ENCODE results near the gene SHD. TPM values are rescaled to one million over a fixed set of nuclear protein-coding genes. Genes with fewer than 3 reads are reported as not detected.

SHD gene
- total RNA-seq, 1 experiment from 2014 or later: 0.46 TPM

DNA sequence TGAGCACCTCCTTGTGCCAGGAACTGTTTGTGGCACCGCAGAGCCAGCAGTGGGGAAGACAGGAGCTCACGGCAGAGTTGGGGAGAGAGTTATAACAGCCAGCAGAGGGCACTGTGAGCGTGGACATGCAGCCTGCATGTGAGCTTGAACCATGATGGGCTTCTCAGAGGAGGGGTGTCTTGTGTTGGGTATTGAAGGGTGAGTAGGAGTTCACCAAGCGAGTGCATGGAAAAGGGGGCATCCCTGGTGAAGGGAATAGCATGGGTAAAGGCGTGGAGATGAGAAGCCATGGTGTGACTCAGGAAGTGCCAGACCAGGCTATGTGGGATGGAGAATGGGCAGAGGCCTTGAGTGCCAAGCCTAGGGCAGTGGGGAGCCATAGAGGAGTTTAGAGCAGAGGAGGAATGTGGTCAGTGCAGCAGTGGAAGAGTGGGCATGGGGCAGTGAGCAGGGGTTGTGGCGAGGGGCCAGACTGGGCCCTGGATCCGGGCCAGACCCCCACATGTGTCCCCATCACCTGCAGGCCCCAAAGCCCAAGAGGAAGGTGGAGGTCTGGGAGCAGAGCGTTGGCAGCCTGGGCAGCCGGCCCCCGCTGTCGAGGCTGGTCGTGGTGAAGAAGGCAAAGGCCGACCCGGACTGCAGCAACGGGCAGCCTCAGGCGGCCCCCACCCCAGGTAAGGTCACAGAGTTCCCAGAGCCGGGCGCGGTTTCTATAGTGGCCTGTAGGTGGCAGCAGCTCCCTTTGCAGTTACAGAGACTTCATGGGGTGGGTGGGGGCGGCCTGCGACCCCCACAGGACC is 11.8 kb upstream of the SHD start:
- Histone ChIP-seq H3K27me3 (ENCODE audit: control insufficient read depth, insufficient read depth, low read length) (no peaks in the 10 kb centered on the region), H3K4me3 (ENCODE audit: low read depth in 2 of 2, low read length in 2 of 2) (no peak overlapping the region), H3K4me1 (ENCODE audit: control insufficient read depth, insufficient read depth, low read length) (no peaks in the 10 kb centered on the region), H3K36me3 (ENCODE audit: control insufficient read depth, insufficient read depth, low read length) (no peaks in the 10 kb centered on the region), H3K27ac (ENCODE audit: low read length) (no peak overlapping the region), H3K9me3 (ENCODE audit: control insufficient read depth, insufficient read depth, low read depth, low read length) (no peaks in the 10 kb centered on the region)
- ChIA-PET CTCF (interaction anchor here (0.6 to 1.7 kb wide), 12 partner anchors 17 to 1051 kb away, joined by 3 to 15 read pairs (median 4); partner anchors contain the start of genes MPND, STAP2 and YJU2), POLR2A (no interaction called here)
- TF ChIP-seq, protein P1, sequence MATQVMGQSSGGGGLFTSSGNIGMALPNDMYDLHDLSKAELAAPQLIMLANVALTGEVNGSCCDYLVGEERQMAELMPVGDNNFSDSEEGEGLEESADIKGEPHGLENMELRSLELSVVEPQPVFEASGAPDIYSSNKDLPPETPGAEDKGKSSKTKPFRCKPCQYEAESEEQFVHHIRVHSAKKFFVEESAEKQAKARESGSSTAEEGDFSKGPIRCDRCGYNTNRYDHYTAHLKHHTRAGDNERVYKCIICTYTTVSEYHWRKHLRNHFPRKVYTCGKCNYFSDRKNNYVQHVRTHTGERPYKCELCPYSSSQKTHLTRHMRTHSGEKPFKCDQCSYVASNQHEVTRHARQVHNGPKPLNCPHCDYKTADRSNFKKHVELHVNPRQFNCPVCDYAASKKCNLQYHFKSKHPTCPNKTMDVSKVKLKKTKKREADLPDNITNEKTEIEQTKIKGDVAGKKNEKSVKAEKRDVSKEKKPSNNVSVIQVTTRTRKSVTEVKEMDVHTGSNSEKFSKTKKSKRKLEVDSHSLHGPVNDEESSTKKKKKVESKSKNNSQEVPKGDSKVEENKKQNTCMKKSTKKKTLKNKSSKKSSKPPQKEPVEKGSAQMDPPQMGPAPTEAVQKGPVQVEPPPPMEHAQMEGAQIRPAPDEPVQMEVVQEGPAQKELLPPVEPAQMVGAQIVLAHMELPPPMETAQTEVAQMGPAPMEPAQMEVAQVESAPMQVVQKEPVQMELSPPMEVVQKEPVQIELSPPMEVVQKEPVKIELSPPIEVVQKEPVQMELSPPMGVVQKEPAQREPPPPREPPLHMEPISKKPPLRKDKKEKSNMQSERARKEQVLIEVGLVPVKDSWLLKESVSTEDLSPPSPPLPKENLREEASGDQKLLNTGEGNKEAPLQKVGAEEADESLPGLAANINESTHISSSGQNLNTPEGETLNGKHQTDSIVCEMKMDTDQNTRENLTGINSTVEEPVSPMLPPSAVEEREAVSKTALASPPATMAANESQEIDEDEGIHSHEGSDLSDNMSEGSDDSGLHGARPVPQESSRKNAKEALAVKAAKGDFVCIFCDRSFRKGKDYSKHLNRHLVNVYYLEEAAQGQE (IDR thresholded peaks at IDR 0.05; ENCODE audit: insufficient read depth in 1 of 2, low read depth in 2 of 2, low read length in 1 of 2): 0 out of 4 replicates have a peak, but pooled peaks of 1 of the 2 experiments have one; percentile 11
- TF ChIP-seq SIN3A (IDR thresholded peaks at IDR 0.05; ENCODE audit: borderline replicate concordance, insufficient read depth, low read depth, low read length): no peak
- TF ChIP-seq, protein P2, sequence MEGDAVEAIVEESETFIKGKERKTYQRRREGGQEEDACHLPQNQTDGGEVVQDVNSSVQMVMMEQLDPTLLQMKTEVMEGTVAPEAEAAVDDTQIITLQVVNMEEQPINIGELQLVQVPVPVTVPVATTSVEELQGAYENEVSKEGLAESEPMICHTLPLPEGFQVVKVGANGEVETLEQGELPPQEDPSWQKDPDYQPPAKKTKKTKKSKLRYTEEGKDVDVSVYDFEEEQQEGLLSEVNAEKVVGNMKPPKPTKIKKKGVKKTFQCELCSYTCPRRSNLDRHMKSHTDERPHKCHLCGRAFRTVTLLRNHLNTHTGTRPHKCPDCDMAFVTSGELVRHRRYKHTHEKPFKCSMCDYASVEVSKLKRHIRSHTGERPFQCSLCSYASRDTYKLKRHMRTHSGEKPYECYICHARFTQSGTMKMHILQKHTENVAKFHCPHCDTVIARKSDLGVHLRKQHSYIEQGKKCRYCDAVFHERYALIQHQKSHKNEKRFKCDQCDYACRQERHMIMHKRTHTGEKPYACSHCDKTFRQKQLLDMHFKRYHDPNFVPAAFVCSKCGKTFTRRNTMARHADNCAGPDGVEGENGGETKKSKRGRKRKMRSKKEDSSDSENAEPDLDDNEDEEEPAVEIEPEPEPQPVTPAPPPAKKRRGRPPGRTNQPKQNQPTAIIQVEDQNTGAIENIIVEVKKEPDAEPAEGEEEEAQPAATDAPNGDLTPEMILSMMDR (IDR thresholded peaks at IDR 0.05): peak; percentile 86
- ATAC-seq: peak; percentile 95
- in situ Hi-C loops (cut with HindIII; ENCODE audit: low pct_unique_long_range_greater_than_20kb, low sequenced_read_pairs): no loop called here
- peak; percentile 58 for DNase-seq (ENCODE audit: low read depth, low spot score)
- intact Hi-C loops (cut with micrococcal nuclease; ENCODE audit: unreplicated experiment): loop anchor here (2.0 kb wide), 1 partner anchor 84 kb away; no protein-coding TSS in a partner anchor
- no TSS peak for BruUV-seq (replicated peaks)

DNA sequence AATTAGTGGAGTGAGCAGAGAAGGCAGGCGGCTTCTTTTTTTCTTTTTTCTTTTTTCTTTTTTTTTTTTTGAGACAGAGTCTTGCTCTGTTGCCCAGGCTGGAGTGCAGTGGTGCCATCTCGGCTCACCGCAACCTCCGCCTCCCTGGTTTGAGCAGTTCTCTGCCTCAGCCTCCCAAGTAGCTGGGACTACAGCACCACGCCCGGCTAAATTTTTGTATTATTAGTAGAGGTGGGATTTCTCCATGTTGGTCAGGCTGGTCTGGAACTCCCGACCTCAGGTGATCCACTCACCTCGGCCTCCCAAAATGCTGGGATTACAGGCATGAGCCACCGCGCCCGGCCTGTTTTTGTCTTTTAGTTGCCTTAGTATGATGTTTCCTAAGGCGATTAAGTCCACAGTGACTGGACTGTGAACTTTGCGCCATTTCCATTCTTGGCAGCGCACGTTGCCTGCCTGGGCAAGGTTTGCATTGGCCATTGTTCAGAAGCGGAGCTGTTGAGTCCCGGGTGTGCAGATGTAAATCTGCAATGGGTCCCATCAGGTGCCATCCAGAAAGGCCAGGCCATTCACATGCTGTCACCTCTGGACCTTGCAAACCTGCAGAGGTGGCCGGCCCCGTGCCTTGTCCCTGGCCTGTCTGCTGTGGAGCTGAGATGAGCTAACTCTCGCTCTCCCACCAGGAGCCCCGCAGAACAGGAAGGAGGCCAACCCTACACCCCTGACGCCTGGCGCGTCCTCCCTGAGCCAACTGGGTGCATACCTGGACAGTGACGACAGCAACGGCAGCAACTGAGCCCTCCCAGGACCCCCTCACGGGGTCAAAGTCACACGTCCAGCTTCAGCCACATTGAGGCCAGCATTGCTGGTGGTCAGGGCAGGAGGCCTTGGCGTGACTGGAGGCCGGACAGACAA is 10.9 kb upstream of the SHD start:
- intact Hi-C loops (cut with micrococcal nuclease; ENCODE audit: unreplicated experiment): loop anchor here (2.0 kb wide), 1 partner anchor 83 kb away; no protein-coding TSS in a partner anchor
- H3K27ac ChIP-seq (ENCODE audit: low read length): no peak overlapping the region
- ATAC-seq: no peak
- DNase-seq (ENCODE audit: low read depth, low spot score): no peak
- no peak overlapping the region for H3K4me3 ChIP-seq (ENCODE audit: low read depth in 2 of 2, low read length in 2 of 2)
- H3K9me3 ChIP-seq (ENCODE audit: control insufficient read depth, insufficient read depth, low read depth, low read length): no peaks in the 10 kb centered on the region
- no peaks in the 10 kb centered on the region for H3K4me1 ChIP-seq (ENCODE audit: control insufficient read depth, insufficient read depth, low read length)
- no peak for TF ChIP-seq TCF7L2 (IDR thresholded peaks at IDR 0.05; ENCODE audit: low read depth, low read length)
- TF ChIP-seq, protein P2 (IDR thresholded peaks at IDR 0.05): 0 out of 2 replicates have a peak, but pooled peaks have one; percentile 6
- ChIA-PET CTCF (interaction anchor here (0.5 to 1.7 kb wide), 8 partner anchors 16 to 248 kb away, joined by 3 to 15 read pairs (median 5); partner anchors contain the start of gene MPND), POLR2A (no interaction called here)
- no peaks in the 10 kb centered on the region for H3K27me3 ChIP-seq (ENCODE audit: control insufficient read depth, insufficient read depth, low read length)
- H3K36me3 ChIP-seq (ENCODE audit: control insufficient read depth, insufficient read depth, low read length): no peaks in the 10 kb centered on the region
- in situ Hi-C loops (cut with HindIII; ENCODE audit: low pct_unique_long_range_greater_than_20kb, low sequenced_read_pairs): no loop called here
- no TSS peak for BruUV-seq (replicated peaks)
